Skeletal muscle satellite cell (primary cell): Measurements from ENCODE around the gene GAK.

Source experiments
- H3K27me3 ChIP-seq: 2 replicates; pipeline ENCODE4 v1.7.0; 2013; ENCODE audit warnings: low read length; ENCODE audit not compliant: control insufficient read depth, insufficient read depth
- H3K36me3 ChIP-seq: 2 replicates; pipeline ENCODE4 v1.7.0; 2013; ENCODE audit warnings: mild to moderate bottlenecking, control low read depth, low read length; ENCODE audit not compliant: insufficient read depth
- H3K4me1 ChIP-seq: 2 replicates; pipeline ENCODE4 v1.7.0; 2013; ENCODE audit warnings: low read length; ENCODE audit not compliant: control insufficient read depth, insufficient read depth
- H3K4me2 ChIP-seq: 2 replicates; pipeline ENCODE4 v1.7.0; 2013; ENCODE audit warnings: mild to moderate bottlenecking, low read length
- H3K4me3 ChIP-seq: 2 replicates; pipeline ENCODE4 v1.7.0; 2013; ENCODE audit warnings: low read length
- H3K9ac ChIP-seq: 2 replicates; pipeline ENCODE4 v1.7.0; 2013; ENCODE audit warnings: mild to moderate bottlenecking, low read depth, low read length, moderate library complexity
- H3K9me3 ChIP-seq: replicated peaks from 2 replicates; pipeline ENCODE4 v1.7.0; 2013; ENCODE audit warnings: mild to moderate bottlenecking, control low read depth, low read length

Gene GAK

DNA sequence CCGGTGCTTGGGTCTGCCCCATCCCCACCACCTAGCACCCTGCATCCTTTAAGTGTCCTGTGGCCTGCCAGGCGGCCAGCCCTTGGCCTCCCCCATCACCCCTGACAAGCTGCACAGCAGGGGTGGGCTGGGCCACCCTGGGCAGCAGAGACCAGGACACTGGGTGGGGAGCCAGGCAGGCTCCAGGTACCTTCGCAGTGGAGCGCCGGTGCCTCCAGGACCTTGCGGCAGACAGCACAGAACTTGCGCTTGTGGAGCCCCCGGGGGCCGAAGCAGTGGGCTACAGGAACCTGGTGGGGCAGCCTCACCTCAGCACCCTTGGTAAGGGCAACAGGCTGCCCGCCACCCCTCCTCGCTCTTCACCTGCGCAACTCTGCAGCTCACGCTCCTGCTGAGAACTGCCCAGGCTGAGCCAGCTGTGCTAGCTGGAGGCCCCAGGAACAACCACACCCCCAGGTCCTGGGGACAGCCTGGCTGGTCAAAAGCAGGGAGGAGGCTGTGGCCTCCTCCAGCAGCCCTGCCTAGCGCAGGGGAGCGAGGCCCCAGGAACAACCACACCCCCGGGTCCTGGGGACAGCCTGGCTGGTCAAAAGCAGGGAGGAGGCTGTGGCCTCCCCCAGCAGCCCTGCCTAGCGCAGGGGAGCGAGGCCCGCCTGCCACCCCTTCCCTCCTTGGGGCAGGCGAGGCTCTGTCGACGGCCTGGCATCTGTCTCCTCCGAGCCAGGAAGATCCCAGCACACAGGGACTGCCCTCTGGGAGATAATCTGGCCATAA is 36.7 kb upstream of the GAK start:
- Histone ChIP-seq H3K4me1 (peaks cover 15% of the 10 kb centered on the region), H3K4me3 (no peak overlapping the region), H3K4me2 (no peak overlapping the region), H3K9me3 (no peaks in the 10 kb centered on the region), H3K36me3 (peaks cover 18% of the 10 kb centered on the region), H3K27me3 (no peaks in the 10 kb centered on the region), H3K9ac (no peak overlapping the region)

DNA sequence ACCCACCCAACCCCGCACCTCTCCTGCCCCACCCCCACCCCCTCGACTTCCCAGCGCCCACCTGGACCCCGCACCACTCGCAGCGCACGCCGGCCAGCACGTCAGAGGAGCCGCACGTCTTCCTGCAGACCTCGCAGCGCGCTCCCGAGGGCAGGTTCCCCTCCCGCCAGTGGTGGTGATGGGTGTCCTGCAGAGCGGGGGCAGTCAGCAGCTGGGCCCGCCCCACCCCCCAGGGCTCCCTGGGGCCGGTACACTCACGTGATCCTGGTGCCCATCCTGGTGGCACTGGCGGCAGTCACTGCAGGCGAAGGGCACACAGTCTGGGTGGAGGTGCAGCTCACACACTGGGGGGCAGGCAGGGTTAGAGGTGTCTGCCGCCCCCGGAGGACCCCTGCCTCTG is 36.1 kb upstream of the GAK start:
- H3K4me2 ChIP-seq, result no peak overlapping the region
- H3K4me1 ChIP-seq, result peaks cover 13% of the 10 kb centered on the region
- H3K36me3 ChIP-seq, result peaks cover 19% of the 10 kb centered on the region
- H3K27me3 ChIP-seq, result no peaks in the 10 kb centered on the region
- H3K9me3 ChIP-seq, result no peaks in the 10 kb centered on the region
- H3K9ac ChIP-seq, result no peak overlapping the region
- no peak overlapping the region for H3K4me3 ChIP-seq

DNA sequence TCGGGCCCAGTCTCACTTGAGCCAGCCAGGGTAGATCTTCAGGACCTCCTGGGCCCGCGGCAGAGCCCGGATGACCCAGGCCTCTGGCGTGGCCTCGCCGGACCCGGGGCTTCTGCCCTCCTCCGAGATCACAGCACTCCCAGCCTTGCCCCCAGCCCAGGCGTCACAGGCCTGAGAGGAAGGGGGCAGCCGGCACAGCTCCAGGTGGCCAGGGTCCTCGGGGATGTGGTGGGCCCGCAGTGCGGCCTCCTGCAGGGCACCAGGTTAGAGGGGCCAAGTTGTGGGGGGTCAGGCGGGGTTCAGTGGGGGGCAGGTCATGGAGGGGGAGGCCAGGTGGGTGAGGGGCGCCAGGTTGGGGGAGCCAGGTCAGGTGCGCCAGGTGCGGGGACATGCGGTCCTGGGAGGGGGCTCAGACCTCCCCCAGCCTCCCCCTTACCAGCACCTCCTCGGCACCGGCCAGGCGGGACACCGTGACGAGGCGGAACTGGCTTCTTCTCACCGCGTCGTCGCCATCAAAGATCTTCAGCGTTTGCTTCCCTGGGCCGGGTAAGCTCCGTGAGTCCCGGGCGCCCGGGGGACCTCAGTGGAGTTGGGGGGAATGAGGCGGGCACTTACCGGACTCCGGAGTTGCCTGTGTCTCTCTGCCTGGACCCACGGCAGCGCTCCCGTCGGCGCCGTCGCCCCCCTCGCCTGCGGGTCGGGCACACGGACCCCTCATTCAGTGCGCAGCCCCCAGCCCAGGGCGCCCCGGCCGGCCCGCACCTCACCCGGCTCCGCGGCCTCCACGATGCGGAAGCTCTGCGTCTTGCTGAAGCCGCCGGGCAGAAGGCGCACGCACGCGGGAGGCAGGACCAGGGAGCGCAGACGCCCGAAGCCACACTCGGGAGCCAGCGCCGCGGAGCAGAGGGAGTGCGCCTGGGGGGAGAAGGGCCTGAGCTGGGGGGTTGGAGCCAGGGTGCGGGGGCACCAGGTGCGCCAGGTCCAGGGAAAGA is 35.3 kb upstream of the GAK start:
- H3K9me3 ChIP-seq, result no peaks in the 10 kb centered on the region
- no peak overlapping the region for H3K9ac ChIP-seq
- no peaks in the 10 kb centered on the region for H3K27me3 ChIP-seq
- H3K36me3 ChIP-seq, result peaks cover 24% of the 10 kb centered on the region
- H3K4me2 ChIP-seq, result no peak overlapping the region
- H3K4me3 ChIP-seq, result no peak overlapping the region
- H3K4me1 ChIP-seq, result peaks cover 11% of the 10 kb centered on the region

DNA sequence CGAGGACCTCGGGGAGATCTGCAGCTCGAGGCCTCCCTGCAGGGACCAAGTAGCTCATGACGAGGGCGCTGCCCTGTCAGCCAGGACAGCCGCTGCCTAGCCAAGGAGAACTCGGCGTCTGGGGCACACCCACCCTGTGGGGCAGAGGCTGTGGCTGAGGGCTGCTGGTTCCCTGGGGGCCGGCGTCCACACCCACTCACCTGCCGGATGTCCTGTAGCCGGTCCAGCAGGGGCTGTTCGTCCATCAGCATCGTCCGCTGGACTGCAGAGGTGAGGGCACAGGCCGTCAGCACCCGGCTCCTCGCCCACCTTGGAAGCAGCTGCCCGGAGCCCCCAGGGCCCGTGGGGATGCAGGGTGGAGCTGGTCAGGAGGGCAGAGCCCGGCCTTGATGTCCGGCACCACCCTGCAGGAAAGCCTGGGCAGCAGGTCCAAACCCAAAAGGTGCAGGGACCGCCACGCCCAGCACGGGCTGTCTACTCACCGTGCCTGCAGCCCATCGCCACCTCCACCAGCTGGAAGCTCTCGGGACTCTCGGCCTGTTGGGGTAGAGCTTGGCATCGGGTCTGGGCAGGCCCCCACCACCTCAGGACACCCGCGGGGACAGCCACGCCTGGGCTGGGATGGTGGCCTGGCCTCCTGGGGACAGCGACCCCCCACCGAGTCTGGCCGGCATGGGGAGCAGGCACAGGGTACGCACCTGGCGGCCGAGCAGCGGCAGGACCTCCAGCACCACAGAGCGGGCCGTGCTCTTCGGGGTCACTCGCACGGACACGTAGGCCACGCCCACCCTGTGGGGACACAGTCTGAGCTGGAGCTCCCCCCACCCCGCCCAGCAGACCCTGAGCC is 34.4 kb upstream of the GAK start:
- Histone ChIP-seq H3K27me3 (no peaks in the 10 kb centered on the region), H3K4me3 (no peak overlapping the region), H3K4me2 (no peak overlapping the region), H3K36me3 (peaks cover 33% of the 10 kb centered on the region), H3K4me1 (peaks cover 2% of the 10 kb centered on the region), H3K9me3 (no peaks in the 10 kb centered on the region), H3K9ac (no peak overlapping the region)

DNA sequence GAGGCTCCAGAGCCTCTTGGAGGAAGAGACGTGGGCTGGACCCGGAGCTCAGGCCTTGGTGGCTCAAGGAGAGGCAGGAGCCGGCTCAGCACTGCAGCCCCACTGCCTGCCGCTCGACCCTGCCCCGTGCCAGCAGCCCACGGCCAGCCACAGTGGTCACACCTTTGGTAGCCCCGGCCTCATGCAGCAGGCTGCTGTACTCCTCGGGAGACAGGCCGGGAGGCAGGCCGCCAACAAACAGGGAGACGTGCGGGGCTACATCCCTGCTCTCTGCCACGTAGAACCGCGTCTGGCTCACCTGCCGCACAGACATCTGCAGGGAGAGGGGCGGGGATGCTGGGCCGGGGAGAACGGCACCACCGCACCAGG is 33.6 kb upstream of the GAK start:
- no peak overlapping the region for H3K4me3 ChIP-seq
- no peak overlapping the region for H3K9ac ChIP-seq
- H3K9me3 ChIP-seq, result no peaks in the 10 kb centered on the region
- H3K4me1 ChIP-seq, result no peaks in the 10 kb centered on the region
- no peak overlapping the region for H3K4me2 ChIP-seq
- H3K36me3 ChIP-seq, result peaks cover 33% of the 10 kb centered on the region
- no peaks in the 10 kb centered on the region for H3K27me3 ChIP-seq

DNA sequence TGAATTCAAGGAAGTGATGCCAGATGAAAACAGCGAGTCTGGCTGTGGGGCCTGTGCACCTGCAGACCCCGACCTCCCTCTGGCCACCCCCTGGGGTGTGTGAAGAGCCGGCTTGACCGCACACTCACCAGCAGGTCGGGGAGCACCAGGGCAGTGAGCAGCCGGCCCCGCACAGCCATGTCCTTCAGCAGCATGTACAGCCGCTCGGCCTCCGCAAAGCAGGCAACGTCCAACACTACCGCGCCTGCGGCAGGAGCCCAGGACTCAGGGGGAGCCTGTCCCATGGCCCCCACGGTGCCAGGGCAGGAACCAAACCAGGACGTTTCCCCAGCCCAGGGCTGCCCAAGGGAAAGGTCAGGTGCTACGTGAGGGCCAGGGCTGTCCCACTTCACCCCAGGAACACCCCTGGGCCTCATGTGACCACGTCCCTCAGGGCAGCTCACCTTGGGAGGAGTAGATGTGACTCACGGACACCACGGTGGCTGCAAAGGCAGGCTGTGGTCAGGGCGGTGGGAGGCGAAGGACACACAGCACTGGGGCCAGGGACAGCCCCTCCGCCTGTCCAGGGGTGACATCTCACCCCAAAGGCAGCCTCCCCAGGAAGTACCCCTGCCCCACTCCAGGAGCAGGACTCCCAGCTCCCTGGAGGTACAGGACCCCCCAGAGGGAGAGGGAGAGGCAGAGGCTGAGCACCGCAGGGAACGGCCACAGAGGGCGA is 33.1 kb upstream of the GAK start:
- no peak overlapping the region for H3K9ac ChIP-seq
- no peaks in the 10 kb centered on the region for H3K4me1 ChIP-seq
- H3K27me3 ChIP-seq, result no peaks in the 10 kb centered on the region
- no peak overlapping the region for H3K4me3 ChIP-seq
- peaks cover 38% of the 10 kb centered on the region for H3K36me3 ChIP-seq
- no peaks in the 10 kb centered on the region for H3K9me3 ChIP-seq
- no peak overlapping the region for H3K4me2 ChIP-seq

DNA sequence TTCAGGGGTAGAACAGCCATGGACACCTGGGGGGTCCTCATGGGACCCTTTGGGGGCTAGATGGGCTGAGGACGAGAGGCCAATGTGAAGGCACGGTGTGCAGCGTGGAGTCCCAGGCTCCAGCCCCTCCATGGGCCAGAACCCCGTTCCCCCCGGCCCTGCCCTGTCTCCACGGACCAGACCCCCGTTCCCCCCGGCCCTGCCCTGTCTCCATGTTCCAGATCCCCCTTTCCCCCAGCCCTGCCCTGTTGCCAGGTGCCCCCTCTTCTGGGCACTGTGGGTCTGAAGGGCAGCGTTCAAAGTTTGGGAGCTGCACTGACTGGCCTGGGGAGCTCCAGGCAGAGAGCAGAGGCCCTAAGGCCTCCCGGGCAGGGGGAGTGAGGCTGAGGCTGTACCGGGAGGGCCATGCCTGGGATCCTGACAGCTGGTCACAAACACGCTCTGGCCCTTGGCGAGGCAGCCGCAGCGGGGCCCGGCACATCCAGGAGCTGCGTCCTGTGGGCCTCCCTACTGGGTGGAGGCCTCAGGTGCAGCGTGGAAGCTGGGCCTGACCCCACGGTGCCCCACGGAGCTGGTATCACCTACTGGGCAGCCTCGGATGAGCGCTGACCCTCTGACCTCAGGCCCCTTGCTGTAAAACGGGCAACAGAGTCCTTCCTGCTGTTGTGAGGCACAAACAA is 32.4 kb upstream of the GAK start:
- Histone ChIP-seq H3K9ac (no peak overlapping the region), H3K27me3 (no peaks in the 10 kb centered on the region), H3K4me2 (no peak overlapping the region), H3K4me3 (no peak overlapping the region), H3K9me3 (no peaks in the 10 kb centered on the region), H3K4me1 (no peaks in the 10 kb centered on the region), H3K36me3 (peaks cover 42% of the 10 kb centered on the region)

DNA sequence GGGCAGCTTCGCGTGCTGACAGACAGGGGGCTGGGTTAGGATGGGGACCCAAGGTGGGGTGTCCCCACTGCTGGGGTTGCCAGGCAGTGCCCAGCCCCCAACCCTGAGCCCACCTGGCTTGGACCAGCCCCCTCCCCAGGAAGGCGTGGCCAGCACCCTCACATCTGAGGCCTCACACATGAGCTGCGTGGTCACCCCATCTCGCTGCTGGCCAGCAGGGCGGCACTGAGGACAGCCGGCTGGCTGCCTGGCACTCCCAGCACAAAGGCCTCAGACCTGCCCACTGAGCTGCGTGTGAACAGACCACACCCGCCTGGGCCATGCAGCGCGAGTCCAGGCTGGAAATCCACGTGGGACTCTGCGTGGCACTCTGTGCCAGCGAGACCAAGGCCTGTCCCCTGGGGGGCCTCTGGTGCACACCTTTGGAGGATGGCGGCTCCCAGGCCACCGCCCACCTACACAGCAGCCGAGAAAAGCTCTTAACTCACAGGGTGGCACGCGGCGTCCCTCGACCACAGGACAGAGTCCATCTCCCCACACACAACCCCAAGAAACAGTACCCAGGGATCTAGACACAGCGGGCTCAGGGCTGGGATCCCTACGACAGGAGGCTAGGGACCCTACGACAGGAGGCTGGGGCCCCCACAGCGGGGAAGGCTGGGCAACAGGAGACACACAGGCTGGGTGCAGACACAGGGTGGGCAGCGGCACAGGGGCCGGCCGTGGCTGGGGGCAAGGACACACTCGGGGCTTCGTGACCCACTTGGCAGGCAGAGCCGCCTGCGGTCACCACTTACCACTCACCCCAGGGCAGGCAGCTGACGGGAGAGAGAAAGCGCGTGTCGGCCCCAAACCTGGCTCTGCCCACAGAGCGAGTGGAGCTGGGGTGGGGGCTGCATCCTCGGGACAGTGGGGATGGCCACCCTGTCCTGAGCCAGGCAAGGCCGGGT is 31.4 kb upstream of the GAK start:
- Histone ChIP-seq H3K4me1 (no peaks in the 10 kb centered on the region), H3K9me3 (no peaks in the 10 kb centered on the region), H3K36me3 (peaks cover 46% of the 10 kb centered on the region), H3K4me2 (no peak overlapping the region), H3K4me3 (no peak overlapping the region), H3K27me3 (no peaks in the 10 kb centered on the region), H3K9ac (no peak overlapping the region)

DNA sequence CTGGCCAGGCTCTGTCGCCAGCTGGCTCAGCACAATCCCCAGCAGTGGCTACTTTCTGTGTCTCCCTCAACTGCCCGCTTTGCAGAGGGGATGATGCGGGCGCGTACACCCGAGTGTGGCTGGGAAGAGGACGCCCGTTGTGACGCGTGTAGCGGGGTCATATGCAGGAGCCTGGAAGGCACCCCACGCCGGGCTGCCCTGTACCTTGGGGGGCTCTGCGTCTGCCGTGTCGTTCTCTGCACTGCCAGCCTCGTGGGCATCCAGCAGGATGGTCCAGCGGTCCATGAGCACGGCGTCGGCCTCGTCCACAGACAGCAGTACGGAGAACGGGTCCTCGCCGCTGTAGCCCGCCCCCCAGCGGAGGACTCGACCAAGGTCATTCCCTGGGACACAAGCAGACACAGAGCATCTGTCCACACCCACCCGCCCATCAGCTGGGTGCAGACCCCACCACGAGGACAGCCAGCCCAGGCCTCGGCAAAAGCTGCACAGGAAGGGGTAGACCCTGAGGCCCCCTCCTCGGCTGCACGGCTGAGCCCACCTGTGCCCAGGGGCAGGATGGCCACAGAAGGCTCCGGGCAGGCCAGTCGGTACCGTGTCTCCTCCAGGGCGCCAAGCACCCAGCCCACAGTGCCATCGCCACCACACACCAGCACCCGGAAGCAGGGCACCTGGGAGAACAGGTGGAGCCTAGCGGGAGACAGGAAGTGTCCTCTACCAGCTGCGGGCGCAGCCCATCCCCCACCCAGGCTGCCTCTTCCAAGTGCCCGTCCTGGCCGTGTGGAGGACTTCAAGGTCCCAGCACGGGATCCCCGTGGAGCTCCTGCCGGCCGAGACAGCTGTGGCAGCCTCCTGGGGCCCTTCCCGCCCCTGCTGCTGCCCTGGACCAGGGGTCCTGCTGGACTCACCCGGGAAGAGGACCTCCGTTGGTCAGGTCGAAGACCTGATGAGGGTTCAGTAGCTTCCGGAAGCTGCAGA is 30.4 kb upstream of the GAK start:
- H3K4me1 ChIP-seq, result no peaks in the 10 kb centered on the region
- no peaks in the 10 kb centered on the region for H3K9me3 ChIP-seq
- H3K4me2 ChIP-seq, result no peak overlapping the region
- no peaks in the 10 kb centered on the region for H3K27me3 ChIP-seq
- H3K36me3 ChIP-seq, result peaks cover 50% of the 10 kb centered on the region
- no peak overlapping the region for H3K4me3 ChIP-seq
- no peak overlapping the region for H3K9ac ChIP-seq
